ENCODE measurements around the gene PRELID3B.

DNA sequence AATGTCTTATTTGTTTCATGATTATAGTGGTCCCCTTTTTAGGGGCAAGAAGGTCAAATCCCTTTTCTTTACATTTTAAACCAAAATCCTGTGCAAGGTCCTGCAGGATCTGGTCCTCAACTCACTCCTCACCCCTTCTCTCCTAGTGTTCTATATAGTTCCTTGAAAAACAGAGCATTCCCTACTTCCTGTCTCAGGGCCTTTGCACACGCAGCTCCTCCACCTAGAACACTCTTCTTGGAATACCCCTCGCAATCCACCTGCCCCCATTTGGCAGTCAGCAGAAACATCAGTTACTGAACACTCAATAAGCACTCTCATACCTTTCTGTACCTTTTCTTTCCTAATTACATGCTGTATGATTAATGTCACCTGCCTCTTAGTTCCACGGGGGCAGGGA lies 7.2 kb downstream of the PRELID3B start:
- TF ChIP-seq ZNF609 (CRISPR knock-in tag; IDR thresholded peaks at IDR 0.05; ENCODE audit: borderline replicate concordance) (no peak), SOX13 (IDR thresholded peaks at IDR 0.05) (no peak), SOX13 (CRISPR knock-in tag; conservative IDR thresholded peaks at IDR 0.05 in 1 of 2, IDR thresholded peaks at IDR 0.05 in 1 of 2) (no peak), MTF2 (CRISPR knock-in tag; IDR thresholded peaks at IDR 0.05; ENCODE audit: borderline replicate concordance) (no peak), PHF21A (CRISPR knock-in tag; IDR thresholded peaks at IDR 0.05) (no peak), MXD4 (CRISPR knock-in tag; IDR thresholded peaks at IDR 0.05) (no peak)
- TF ChIP-seq, protein P1, sequence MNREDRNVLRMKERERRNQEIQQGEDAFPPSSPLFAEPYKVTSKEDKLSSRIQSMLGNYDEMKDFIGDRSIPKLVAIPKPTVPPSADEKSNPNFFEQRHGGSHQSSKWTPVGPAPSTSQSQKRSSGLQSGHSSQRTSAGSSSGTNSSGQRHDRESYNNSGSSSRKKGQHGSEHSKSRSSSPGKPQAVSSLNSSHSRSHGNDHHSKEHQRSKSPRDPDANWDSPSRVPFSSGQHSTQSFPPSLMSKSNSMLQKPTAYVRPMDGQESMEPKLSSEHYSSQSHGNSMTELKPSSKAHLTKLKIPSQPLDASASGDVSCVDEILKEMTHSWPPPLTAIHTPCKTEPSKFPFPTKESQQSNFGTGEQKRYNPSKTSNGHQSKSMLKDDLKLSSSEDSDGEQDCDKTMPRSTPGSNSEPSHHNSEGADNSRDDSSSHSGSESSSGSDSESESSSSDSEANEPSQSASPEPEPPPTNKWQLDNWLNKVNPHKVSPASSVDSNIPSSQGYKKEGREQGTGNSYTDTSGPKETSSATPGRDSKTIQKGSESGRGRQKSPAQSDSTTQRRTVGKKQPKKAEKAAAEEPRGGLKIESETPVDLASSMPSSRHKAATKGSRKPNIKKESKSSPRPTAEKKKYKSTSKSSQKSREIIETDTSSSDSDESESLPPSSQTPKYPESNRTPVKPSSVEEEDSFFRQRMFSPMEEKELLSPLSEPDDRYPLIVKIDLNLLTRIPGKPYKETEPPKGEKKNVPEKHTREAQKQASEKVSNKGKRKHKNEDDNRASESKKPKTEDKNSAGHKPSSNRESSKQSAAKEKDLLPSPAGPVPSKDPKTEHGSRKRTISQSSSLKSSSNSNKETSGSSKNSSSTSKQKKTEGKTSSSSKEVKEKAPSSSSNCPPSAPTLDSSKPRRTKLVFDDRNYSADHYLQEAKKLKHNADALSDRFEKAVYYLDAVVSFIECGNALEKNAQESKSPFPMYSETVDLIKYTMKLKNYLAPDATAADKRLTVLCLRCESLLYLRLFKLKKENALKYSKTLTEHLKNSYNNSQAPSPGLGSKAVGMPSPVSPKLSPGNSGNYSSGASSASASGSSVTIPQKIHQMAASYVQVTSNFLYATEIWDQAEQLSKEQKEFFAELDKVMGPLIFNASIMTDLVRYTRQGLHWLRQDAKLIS (CRISPR knock-in tag; IDR thresholded peaks at IDR 0.05), result no peak

Data from HepG2 (cell line).